CD8-positive, alpha-beta memory T cell (primary cell): ENCODE data around the gene TANC2. TPM values are rescaled to one million over a fixed set of nuclear protein-coding genes. Genes with fewer than 3 reads are reported as not detected.

Experiments
- polyA plus RNA-seq: library from polyadenylated mRNA; unstranded; fragments of 300-500 nt; fragmentation: Illumina TruSeq; gene quantifications from one replicate; pipeline ENCODE4 v1.2.3, GENCODE V29; 2021
- total RNA-seq, 2 experiments: library from RNA; stranded (reverse); gene quantifications; one replicate each; pipeline ENCODE4 v1.2.3, GENCODE V29; 2021

The TANC2 gene
- total and polyA plus RNA-seq, 3 experiments from 2014 or later: 3.2 to 6.8 (median 6.3) TPM

Other genes with a start within 250 kb of the TANC2 start
- not detected for gene MARCHF10, start 157.9 kb upstream of the TANC2 start, total RNA-seq
- 0.86 TPM for gene MARCHF10, start 157.9 kb upstream of the TANC2 start, polyA plus RNA-seq